ENCODE results near the gene INSC. TPM values are rescaled to one million over a fixed set of nuclear protein-coding genes. Genes with fewer than 3 reads are reported as not detected.
A peak's percentile ranks its signal among the peaks of the same experiment; 100 is the strongest.

Gene INSC
- polyA plus RNA-seq, 3 donors, result not detected

GRCh38 chr11:15145151-15145550 lies 30.4 kb downstream of the INSC start:
- 20% methylated on average over 1 of the region's 2 CpGs for WGBS (ENCODE audit: insufficient coverage)
- intact Hi-C loops (cut with micrococcal nuclease), result no loop called here

GRCh38 chr11:15145615-15146014 lies 30.9 kb downstream of the INSC start:
- TF ChIP-seq, protein P1, sequence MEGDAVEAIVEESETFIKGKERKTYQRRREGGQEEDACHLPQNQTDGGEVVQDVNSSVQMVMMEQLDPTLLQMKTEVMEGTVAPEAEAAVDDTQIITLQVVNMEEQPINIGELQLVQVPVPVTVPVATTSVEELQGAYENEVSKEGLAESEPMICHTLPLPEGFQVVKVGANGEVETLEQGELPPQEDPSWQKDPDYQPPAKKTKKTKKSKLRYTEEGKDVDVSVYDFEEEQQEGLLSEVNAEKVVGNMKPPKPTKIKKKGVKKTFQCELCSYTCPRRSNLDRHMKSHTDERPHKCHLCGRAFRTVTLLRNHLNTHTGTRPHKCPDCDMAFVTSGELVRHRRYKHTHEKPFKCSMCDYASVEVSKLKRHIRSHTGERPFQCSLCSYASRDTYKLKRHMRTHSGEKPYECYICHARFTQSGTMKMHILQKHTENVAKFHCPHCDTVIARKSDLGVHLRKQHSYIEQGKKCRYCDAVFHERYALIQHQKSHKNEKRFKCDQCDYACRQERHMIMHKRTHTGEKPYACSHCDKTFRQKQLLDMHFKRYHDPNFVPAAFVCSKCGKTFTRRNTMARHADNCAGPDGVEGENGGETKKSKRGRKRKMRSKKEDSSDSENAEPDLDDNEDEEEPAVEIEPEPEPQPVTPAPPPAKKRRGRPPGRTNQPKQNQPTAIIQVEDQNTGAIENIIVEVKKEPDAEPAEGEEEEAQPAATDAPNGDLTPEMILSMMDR (IDR thresholded peaks at IDR 0.05), result no peak
- Mint-ChIP-seq H3K4me3 (no peak overlapping the region), H3K27me3 (ENCODE audit: low read depth in 3 of 3) (peaks cover 0 to 2% (median 0%) of the 10 kb centered on the region in 3 donors), H3K9me3 (peaks cover 0 to 1% (median 0%) of the 10 kb centered on the region in 7 donors), H3K4me1 (peaks cover 11% of the 10 kb centered on the region), H3K36me3 (no peaks in the 10 kb centered on the region), H3K27ac (peak overlapping the region in 1 of 7 donors; percentile 34)
- no CpG with 5 or more reads among the region's 1 CpG for WGBS (ENCODE audit: insufficient coverage)
- peak in 2 of 3 donors; percentile 5 to 10 for DNase-seq
- no peaks in the 10 kb centered on the region for H3K27me3 ChIP-seq (ENCODE audit: control insufficient read depth in 2 of 2, insufficient read depth in 2 of 2, low read length in 2 of 2)
- H3K79me2 ChIP-seq (ENCODE audit: insufficient read depth, low read length), result no peaks in the 10 kb centered on the region
- H3K9ac ChIP-seq (ENCODE audit: insufficient read depth, low read length, poor library complexity, severe bottlenecking), result no peak overlapping the region
- H2AFZ ChIP-seq (ENCODE audit: insufficient read depth, low read depth, low read length, poor library complexity, severe bottlenecking), result no peak overlapping the region
- H3K27ac ChIP-seq (ENCODE audit: low read depth in 1 of 2, low read length in 2 of 2), result no peak overlapping the region
- intact Hi-C loops (cut with micrococcal nuclease), result no loop called here
- no peak overlapping the region for H3K4me3 ChIP-seq (replicated peaks in 1 of 3; ENCODE audit: low read depth in 2 of 3, low read length in 3 of 3)
- H4K20me1 ChIP-seq (ENCODE audit: insufficient read depth, low read length), result no peaks in the 10 kb centered on the region
- no peaks in the 10 kb centered on the region for H3K36me3 ChIP-seq (replicated peaks in 1 of 2; ENCODE audit: control insufficient read depth in 1 of 2, insufficient read depth in 2 of 2, low read length in 2 of 2)
- H3K4me1 ChIP-seq (ENCODE audit: control insufficient read depth in 1 of 2, insufficient read depth in 2 of 2, low read length in 2 of 2), result no peaks in the 10 kb centered on the region
- H3K4me2 ChIP-seq (replicated peaks; ENCODE audit: extremely low read depth, low read length, poor library complexity, severe bottlenecking), result no peak overlapping the region
- H3K9me3 ChIP-seq (replicated peaks in 1 of 2; ENCODE audit: control insufficient read depth in 1 of 2, insufficient read depth in 1 of 2, low read length in 2 of 2), result no peaks in the 10 kb centered on the region

More at GRCh38 chr11:15145151-15145550, 30.4 kb downstream of the INSC start:
- Histone ChIP-seq H3K27ac (ENCODE audit: low read depth in 1 of 2, low read length in 2 of 2) (no peak overlapping the region), H3K4me1 (ENCODE audit: control insufficient read depth in 1 of 2, insufficient read depth in 2 of 2, low read length in 2 of 2) (no peaks in the 10 kb centered on the region), H3K36me3 (replicated peaks in 1 of 2; ENCODE audit: control insufficient read depth in 1 of 2, insufficient read depth in 2 of 2, low read length in 2 of 2) (no peaks in the 10 kb centered on the region), H3K27me3 (ENCODE audit: control insufficient read depth in 2 of 2, insufficient read depth in 2 of 2, low read length in 2 of 2) (no peaks in the 10 kb centered on the region), H4K20me1 (ENCODE audit: insufficient read depth, low read length) (no peaks in the 10 kb centered on the region), H2AFZ (ENCODE audit: insufficient read depth, low read depth, low read length, poor library complexity, severe bottlenecking) (no peak overlapping the region), H3K9me3 (replicated peaks in 1 of 2; ENCODE audit: control insufficient read depth in 1 of 2, insufficient read depth in 1 of 2, low read length in 2 of 2) (no peaks in the 10 kb centered on the region), H3K79me2 (ENCODE audit: insufficient read depth, low read length) (no peaks in the 10 kb centered on the region), H3K4me3 (replicated peaks in 1 of 3; ENCODE audit: low read depth in 2 of 3, low read length in 3 of 3) (no peak overlapping the region), H3K4me2 (replicated peaks; ENCODE audit: extremely low read depth, low read length, poor library complexity, severe bottlenecking) (no peak overlapping the region), H3K9ac (ENCODE audit: insufficient read depth, low read length, poor library complexity, severe bottlenecking) (no peak overlapping the region)
- no peak for DNase-seq
- peaks cover 0 to 1% (median 0%) of the 10 kb centered on the region in 7 donors for H3K9me3 Mint-ChIP-seq
- peaks cover 0 to 2% (median 0%) of the 10 kb centered on the region in 3 donors for H3K27me3 Mint-ChIP-seq (ENCODE audit: low read depth in 3 of 3)
- TF ChIP-seq, protein P1 (IDR thresholded peaks at IDR 0.05), result no peak
- H3K4me3 Mint-ChIP-seq, result no peak overlapping the region
- H3K4me1 Mint-ChIP-seq, result peaks cover 11% of the 10 kb centered on the region
- H3K36me3 Mint-ChIP-seq, result no peaks in the 10 kb centered on the region
- no peak overlapping the region for H3K27ac Mint-ChIP-seq

All from CD14-positive monocyte (primary cell).